Measurements from ENCODE around the gene OAS2.

DNA sequence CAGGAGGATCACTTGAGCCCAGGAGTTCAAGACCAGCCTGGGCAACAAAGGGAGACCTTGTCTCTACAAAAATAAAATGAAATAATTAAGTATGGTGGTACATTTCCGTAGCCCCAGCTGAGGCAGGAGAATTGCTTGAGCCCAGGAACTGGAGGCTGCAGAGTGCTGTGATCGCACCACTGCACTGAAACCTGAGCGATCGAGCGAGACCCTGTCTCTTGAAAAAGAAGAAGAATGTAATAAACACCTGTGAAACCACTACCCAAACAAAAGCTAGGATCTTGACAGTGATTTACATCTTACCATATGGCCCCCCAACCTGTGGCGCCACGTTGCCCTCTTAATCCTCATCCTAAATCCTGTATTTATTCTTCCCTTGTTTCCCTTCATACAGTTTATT lies 72.5 kb downstream of the OAS2 start:
- TF ChIP-seq, protein P1, sequence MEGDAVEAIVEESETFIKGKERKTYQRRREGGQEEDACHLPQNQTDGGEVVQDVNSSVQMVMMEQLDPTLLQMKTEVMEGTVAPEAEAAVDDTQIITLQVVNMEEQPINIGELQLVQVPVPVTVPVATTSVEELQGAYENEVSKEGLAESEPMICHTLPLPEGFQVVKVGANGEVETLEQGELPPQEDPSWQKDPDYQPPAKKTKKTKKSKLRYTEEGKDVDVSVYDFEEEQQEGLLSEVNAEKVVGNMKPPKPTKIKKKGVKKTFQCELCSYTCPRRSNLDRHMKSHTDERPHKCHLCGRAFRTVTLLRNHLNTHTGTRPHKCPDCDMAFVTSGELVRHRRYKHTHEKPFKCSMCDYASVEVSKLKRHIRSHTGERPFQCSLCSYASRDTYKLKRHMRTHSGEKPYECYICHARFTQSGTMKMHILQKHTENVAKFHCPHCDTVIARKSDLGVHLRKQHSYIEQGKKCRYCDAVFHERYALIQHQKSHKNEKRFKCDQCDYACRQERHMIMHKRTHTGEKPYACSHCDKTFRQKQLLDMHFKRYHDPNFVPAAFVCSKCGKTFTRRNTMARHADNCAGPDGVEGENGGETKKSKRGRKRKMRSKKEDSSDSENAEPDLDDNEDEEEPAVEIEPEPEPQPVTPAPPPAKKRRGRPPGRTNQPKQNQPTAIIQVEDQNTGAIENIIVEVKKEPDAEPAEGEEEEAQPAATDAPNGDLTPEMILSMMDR (conservative IDR thresholded peaks at IDR 0.05; ENCODE audit: low read length) = no peak
- no peak for TF ChIP-seq EZH2phosphoT487 (IDR thresholded peaks at IDR 0.05; ENCODE audit: borderline replicate concordance)
